HG02852 (cell line): ENCODE data around the gene SOBP.

Experiments
- ATAC-seq: cut with Tn5 transposase; IDR thresholded peaks from one replicate; pipeline ENCODE4 v1.9.1; 2021; ENCODE audit warnings: mild to moderate bottlenecking, moderate library complexity; ENCODE audit not compliant: unreplicated experiment

Gene SOBP

DNA sequence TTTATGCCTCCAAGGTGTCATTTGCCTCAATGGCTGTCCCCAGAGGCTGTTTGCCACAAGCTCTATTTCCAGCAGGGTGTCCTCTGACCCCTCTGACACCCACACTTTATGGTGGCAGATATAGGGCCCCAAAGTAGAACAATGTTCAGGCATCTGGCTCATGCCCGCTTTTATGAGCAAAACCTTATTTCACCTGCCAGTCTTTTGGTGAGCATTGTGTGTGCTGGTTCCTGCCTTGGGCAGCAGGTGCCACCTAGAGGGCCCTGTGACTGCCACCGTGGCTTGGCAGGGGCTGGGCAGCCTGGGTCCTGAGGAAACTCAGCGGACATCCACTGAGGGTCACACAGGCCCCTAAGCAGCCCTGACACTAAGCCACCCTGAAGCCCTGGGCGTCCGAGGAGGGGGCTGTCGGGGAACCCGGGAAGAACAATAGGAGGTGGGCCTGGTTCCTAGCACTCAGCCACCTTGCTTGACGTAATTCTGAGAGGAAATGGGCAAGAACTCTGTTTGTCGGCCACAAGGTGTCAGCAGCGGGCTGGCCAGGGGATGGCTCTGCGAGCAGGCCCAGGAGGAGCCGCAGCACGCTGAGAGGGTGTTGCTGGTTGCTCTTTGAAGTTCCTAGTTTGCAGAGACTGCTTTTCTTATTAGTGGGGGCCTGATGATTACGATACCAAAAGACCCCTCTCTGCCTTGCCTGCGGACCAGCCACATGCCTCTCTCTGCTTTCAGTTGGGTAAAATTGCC, 185.2 kb downstream of the SOBP start:
- ATAC-seq: peak; percentile 88

DNA sequence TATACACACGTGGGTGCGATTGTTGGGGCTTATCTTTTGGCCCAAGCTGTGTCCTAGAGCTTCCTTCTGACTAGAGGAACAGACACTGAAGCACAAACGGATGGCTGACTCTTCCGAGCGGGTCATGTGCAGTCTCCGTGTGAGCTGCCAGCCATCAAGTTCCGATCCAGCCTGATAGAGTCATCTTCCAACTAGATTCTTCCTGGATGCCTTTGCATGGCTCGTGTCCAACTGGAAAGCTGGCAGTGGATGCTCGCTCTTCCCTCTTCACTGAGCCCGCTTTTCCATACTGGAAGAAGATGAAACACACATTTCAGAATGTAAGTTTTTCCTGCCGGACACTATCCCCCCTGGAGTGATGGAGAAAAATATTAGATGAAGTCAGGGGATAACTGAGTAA, 186.1 kb downstream of the SOBP start:
- no peak for ATAC-seq

DNA sequence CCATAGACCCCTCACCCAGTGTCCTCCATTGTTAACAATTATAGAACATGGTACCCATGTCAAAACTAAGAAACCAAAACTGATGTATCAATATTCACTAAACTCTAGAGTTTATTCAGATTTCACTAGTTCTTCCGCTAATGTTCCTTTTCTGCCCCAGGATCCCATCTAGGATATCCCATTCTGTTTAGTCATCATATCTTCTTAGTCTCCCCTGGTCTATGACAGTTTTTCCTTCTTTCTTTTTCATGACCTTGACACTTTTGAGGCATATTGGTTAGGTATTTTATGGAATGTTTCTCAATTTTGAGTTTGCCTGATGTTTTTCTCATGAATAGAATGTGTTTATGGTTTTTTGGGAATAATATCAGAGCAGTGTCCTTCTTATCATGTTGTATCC, 187.5 kb downstream of the SOBP start:
- no peak for ATAC-seq

GRCh38 chr6:107679457-107679856, 189.5 kb downstream of the SOBP start:
- ATAC-seq: no peak

GRCh38 chr6:107682721-107683120, 192.8 kb downstream of the SOBP start:
- ATAC-seq: no peak

GRCh38 chr6:107683183-107683582, 193.3 kb downstream of the SOBP start:
- no peak for ATAC-seq

DNA sequence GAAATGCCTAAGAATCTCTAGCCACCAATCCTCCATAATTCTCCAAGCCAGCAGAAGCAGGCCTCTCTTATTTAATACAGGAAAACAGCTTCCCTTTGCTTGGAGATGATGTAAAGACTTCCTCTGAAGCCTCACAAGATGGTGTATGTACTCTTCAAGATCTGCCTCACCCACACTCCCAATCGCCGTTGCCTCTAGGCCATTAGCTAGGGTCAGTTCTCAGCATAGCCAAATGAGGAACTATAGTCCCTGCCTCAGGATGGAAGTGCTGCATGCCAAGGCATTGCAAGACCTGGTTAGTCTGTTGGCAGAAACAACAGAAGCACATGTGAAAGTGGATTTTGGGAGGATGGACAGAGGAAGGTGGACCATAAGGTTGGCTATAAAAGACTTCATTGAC, 195.1 kb downstream of the SOBP start:
- no peak for ATAC-seq

DNA sequence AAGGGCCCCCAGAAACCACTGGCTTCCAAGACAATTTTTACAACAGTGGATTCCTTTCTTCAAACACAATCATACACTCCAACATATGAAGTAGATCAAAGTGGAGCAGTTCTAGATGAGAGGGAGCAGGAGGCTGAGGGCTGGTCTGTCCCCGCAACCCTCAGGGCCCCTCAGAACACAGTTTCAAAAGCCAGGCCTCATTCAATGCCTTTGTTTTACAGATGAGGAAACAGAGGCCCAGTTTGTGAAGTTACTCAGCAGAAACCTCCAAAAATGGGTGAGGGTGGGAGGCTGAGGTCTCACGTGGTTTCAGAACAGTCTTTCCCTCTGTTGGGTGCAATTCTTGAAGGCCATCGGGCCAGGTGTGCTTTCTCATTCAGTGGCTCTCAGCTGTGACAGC, 199.3 kb downstream of the SOBP start:
- no peak for ATAC-seq

- no peak for ATAC-seq
These were observed 200.2 kb downstream of the SOBP start for GRCh38 chr6:107689951-107690642.

DNA sequence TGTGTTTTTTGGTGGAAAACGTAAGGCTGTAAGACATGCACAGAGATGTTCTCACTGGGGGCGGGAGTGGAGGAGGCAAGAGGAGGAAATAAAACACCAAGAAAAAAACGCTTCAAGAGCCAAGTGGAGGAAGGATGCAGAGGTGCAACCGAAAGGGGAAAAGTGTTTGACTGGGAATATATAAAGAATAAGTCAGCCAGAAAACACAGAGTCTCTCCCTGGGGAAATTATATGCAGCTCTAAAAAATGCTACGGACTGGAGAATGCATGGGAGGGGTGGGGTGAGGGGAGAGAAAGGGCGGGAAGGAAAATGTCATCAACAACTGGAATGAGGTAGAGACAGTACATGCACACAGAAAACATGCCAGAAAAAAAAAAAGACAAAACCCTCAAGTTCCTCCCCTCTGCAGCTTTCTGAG, 200.7 kb downstream of the SOBP start:
- no peak for ATAC-seq

DNA sequence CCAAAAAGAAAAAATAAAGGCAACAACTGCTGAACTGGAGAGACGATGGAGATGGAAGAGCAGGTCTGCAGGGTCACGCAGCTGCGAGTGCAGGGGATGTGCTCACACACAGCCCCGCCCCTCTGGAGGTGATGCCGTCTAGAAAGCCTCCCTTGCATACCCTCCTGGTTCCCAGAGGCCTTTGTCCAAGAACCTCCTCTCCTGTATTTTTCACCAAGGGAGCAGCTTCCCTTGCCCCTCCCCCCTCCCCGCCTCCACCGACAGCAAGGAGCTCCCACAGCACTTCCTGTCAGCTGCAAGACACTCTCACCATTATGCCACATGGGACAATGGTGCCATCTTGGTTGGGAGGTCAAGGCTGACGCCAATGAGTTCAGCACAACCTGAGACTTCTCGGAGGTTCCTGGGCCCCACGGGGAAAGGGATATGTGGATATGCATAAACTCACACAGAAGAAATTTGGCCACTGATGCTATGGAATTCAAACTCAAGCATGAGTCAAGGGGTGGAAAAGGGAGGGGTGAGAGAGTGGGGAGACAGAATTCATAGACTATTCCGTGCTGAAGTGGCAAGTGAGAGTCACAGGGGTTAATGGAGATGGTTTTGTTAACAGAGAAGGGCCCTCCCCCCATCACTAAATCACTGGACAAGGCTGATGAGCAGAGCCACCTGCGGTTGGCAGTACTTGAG, 201.3 kb downstream of the SOBP start:
- no peak for ATAC-seq

DNA sequence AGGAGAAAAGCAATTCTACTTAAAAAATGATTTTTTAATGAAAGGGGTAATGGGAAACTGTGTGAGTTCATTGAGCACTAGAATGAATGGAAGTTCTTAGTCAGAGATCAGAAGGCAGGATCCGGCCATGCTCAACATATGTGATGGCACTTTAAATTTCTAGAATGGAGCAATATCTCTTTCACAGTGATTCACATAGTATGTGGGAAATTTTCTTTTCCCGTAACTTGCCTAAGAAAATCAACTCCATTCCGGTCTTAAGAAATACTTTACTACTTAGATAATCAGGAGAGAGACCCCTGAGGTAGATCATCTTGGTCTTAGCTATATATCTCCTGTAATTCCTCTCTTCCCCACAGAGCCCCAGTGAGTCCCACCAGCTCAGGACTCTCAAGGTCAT, 202.4 kb downstream of the SOBP start:
- no peak for ATAC-seq

GRCh38 chr6:107695061-107695720, 205.3 kb downstream of the SOBP start:
- ATAC-seq: no peak

DNA sequence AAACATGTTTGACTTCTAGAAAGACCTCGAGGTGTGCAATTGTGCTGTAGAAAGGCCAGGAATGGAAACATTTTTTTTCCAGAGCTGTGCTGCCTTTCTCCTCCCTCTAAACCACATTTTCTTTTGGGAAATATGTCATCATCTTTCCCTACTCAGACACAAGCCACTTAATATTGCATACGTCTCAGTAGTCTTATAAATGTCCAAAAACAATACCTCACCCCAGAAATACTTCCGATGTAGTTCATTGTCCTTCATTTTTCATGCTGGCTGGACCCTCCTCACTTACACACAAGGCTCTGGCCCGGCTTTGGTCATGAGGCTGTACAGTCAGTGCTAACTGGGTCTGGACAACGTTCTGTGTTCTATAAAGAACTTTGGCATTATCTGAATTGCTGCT, 207.8 kb downstream of the SOBP start:
- ATAC-seq: no peak

DNA sequence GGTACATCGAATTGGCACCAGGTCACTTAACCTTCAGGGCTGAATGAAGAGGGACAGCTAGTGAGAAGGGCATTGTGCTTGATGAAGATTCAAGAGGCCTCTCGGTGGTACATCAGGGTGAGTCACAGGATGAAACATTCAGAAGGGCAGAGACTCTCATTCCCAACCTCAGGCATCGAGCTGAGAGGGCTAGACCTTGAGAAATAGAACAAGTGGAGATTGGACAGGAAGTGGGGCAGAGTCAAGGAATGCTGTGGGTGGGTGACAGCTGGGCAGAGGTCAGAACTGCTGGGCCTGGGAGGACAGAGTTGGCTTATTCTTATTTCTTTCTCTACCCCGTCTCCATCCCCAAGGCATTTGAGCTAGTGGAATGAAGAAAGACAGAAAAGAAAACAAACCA, 208.2 kb downstream of the SOBP start:
- no peak for ATAC-seq

DNA sequence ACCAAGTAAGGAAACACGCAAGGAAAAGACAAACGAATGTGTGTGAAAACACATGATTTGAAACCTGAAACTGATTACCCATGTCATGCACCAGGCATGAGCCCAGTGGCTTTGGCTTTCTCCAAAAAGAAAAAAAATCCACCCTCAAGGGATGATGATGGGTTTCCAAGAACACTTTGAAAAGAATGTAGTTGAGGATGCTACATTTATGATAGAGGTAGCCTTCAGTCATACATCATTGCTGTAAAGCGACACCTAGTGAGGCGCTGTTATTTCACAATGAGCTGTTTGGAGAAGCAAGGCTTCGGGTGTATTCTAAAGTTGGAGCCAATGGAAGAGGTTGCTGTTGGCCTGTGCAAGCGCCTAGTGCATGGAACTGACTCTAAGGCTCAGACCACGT, 209.3 kb downstream of the SOBP start:
- no peak for ATAC-seq

DNA sequence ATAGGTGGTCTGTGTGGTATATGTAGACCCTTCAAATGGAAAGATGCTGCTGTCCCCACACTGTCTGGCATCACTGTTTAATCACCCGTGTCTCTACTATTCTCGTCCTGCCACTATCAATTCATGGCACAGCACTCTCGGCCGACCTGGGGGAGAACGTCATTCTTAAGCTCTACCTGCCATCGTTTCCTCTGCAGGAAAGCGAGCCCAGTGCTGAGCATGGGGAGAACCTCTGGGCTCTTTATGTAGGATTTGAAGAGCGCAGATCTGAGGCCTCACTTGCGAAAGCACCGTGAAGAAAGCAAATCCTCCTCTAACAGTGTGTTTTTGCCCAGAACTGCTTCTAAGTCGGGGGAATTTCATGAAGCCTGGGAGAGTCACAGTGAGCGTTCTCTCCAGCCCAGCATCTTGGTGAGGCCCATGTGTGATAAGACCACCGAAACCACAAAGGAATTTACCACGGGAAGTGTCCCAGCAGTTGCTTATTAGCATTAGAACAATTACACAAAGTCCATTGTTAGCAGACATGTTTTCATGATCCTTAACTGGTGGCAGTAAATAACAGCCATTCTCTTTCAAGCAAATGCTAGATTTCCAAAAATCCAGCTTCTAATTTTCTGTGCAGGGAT, 209.9 kb downstream of the SOBP start:
- no peak for ATAC-seq

DNA sequence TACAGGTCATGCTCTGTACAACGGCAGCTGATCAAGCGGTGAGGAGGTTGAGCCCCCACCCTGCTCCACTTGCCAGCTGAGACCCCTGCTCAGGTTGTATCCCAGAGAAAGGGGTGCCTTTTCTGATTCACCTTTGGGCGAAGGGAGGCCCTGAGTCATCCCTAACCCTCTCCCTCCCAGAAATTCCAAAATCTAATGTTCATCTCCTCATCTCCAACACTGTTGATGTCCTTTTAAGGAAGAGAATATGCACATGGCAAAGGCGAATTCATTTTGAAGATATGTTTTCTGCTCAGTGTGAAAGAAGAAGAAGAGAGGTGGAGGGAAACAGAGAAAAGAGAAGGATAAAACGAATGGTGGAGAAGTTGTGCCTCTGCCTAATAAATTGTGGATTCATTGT, 213.7 kb downstream of the SOBP start:
- no peak for ATAC-seq

DNA sequence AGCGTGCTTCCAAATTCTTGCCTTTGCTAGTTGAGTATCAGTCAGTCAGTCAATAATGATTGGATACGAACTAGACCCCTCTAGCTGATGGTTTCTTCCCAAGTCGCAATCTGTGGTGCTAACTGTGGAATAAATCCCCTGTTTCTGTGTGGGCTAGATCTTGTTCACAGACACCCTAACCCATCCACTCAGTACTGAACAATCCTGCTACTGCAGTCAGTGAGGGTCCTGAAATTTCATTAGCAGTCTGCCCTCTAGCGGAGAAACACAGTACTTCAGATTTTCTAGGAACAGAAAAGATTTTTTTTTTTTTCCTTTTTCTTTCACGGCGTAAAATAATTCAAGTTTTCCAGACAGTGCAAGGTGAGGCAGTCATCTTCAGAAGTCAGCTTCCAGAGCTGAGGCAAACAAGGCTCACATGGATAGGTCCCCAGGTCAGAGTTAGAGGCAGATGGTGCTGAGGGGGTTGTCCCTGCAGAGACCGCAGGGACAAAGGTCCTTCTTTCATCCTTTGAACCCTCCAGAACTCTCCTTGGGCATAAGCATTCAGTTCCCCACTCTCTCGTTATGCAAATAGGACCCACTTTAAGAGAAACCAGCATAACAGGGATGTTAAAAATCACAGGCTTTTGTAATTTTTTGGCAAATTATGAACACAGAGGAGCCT, 214.6 kb downstream of the SOBP start:
- ATAC-seq: no peak

GRCh38 chr6:107706516-107707115, 216.7 kb downstream of the SOBP start:
- no peak for ATAC-seq
